HG02981 (cell line): ENCODE results near the gene GREB1L.

ENCODE experiments used
- ATAC-seq: cut with Tn5 transposase; IDR thresholded peaks from one replicate; pipeline ENCODE4 v1.9.1; 2021; ENCODE audit warnings: mild to moderate bottlenecking, moderate library complexity; ENCODE audit not compliant: unreplicated experiment

The GREB1L gene

GRCh38 chr18:21548647-21549046, 306.6 kb downstream of the GREB1L start:
- ATAC-seq: no peak

GRCh38 chr18:21550510-21550970, 308.5 kb downstream of the GREB1L start:
- ATAC-seq: no peak

GRCh38 chr18:21557607-21558253, 315.7 kb downstream of the GREB1L start:
- no peak for ATAC-seq

GRCh38 chr18:21559195-21559594, 317.2 kb downstream of the GREB1L start:
- no peak for ATAC-seq

DNA sequence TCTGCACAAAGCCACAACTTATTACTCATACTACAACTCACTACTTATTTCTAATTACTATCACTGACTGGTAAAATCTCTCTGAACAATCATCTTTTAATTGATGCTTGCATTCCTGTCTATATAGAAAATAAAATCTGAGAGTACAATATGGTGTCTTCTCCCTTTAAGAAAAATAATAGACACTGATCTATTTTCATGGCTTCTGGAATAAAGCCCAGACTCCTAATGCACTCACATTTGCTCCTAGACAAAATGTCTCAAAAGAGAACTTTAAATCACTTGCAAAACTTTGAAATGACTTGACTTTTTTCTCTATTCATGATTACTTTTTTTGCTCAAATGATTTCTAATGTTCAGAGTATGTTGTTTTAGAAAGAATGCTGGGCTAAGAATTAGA, 329.7 kb downstream of the GREB1L start:
- no peak for ATAC-seq
